Loucy (cell line): ENCODE data around the gene MBNL1.
"Not testable (repeated sequence)": the region's sequence is repeated elsewhere in the genome, so short reads cannot be mapped to it uniquely, and the experiment has no call there.

Experiments used
- H2AFZ ChIP-seq: fragments of 200-600 bp; sonication (generic); 2 replicates; pipeline ENCODE4 v1.6.0; 2016; ENCODE audit warnings: antibody characterized with exemption, mild to moderate bottlenecking, low read length, moderate library complexity
- H3F3A ChIP-seq: fragments of 200-600 bp; 2 replicates; pipeline ENCODE4 v1.6.0; 2016; ENCODE audit warnings: antibody characterized with exemption, low read depth, mild to moderate bottlenecking
- H3K27me3 ChIP-seq: fragments of 200-600 bp; sonication (generic); 2 replicates; pipeline ENCODE4 v1.6.1; 2014; ENCODE audit warnings: low read length, mild to moderate bottlenecking; ENCODE audit not compliant: insufficient read depth, poor library complexity, severe bottlenecking
- H3K36me3 ChIP-seq: fragments of 200-600 bp; sonication (generic); 2 replicates; pipeline ENCODE4 v1.6.1; 2016; ENCODE audit warnings: low read length; ENCODE audit not compliant: insufficient read depth
- H3K4me1 ChIP-seq: fragments of 200-600 bp; sonication (generic); 2 replicates; pipeline ENCODE4 v1.5.1; 2014; ENCODE audit warnings: low read length, mild to moderate bottlenecking; ENCODE audit not compliant: insufficient read depth, poor library complexity, severe bottlenecking
- H3K4me2 ChIP-seq: fragments of 200-600 bp; sonication (generic); 2 replicates; pipeline ENCODE4 v1.6.0; 2014; ENCODE audit warnings: antibody characterized with exemption, low read length, low read depth, mild to moderate bottlenecking; ENCODE audit not compliant: poor library complexity, severe bottlenecking
- H3K4me3 ChIP-seq: fragments of 200-600 bp; sonication (generic); 2 replicates; pipeline ENCODE4 v1.5.1; 2014; ENCODE audit warnings: low read length, mild to moderate bottlenecking, mixed read lengths; ENCODE audit not compliant: poor library complexity, severe bottlenecking
- H3K79me2 ChIP-seq: fragments of 200-600 bp; sonication (generic); 2 replicates; pipeline ENCODE4 v1.6.1; 2014; ENCODE audit warnings: low read length; ENCODE audit not compliant: insufficient read depth
- H3K9ac ChIP-seq: fragments of 200-600 bp; sonication (generic); 2 replicates; pipeline ENCODE4 v1.6.0; 2014; ENCODE audit warnings: mild to moderate bottlenecking, low read depth, low read length, moderate library complexity; ENCODE audit not compliant: poor library complexity, severe bottlenecking
- H3K9me2 ChIP-seq: fragments of 200-600 bp; sonication (generic); replicated peaks from 2 replicates; pipeline ENCODE4 v1.6.1; 2016; ENCODE audit warnings: low read depth, low read length, mixed read lengths
- H3K9me3 ChIP-seq: fragments of 200-600 bp; sonication (generic); 2 replicates; pipeline ENCODE4 v1.6.1; 2014; ENCODE audit warnings: mild to moderate bottlenecking, antibody characterized with exemption, low read length, low read depth; ENCODE audit not compliant: insufficient read depth
- H4K20me1 ChIP-seq: fragments of 200-600 bp; sonication (generic); 2 replicates; pipeline ENCODE4 v1.6.0; 2014; ENCODE audit warnings: antibody characterized with exemption, low read length, mild to moderate bottlenecking; ENCODE audit not compliant: insufficient read depth, poor library complexity, severe bottlenecking
- CTCF ChIP-seq: fragments of 200-600 bp; sonication (generic); conservative IDR thresholded peaks from 2 replicates; pipeline ENCODE4 v1.5.1; 2014; ENCODE audit warnings: mild to moderate bottlenecking, antibody characterized with exemption, low read length
- EZH2phosphoT487 ChIP-seq: fragments of 200-600 bp; IDR thresholded peaks from 2 replicates; pipeline ENCODE4 v1.6.1; 2018; ENCODE audit warnings: antibody characterized with exemption, mild to moderate bottlenecking, moderate library complexity, borderline replicate concordance

MBNL1 gene

GRCh38 chr3:152333928-152334327, 65.2 kb downstream of the MBNL1 start:
- H4K20me1 ChIP-seq, result peaks cover 88% of the 10 kb centered on the region
- no peaks in the 10 kb centered on the region for H3K9me3 ChIP-seq
- TF ChIP-seq EZH2phosphoT487 (no peak), CTCF (no peak)
- H3K4me1 ChIP-seq, result peaks cover 18% of the 10 kb centered on the region
- H2AFZ ChIP-seq, result no peak overlapping the region
- no peak overlapping the region for H3K4me2 ChIP-seq
- H3K9me2 ChIP-seq, result no peaks in the 10 kb centered on the region
- H3F3A ChIP-seq, result no peaks in the 10 kb centered on the region; the same call in 1 of the 2 replicates
- no peak overlapping the region for H3K4me3 ChIP-seq
- H3K79me2 ChIP-seq, result peaks cover 94% of the 10 kb centered on the region
- H3K27me3 ChIP-seq, result no peaks in the 10 kb centered on the region
- peaks cover 44% of the 10 kb centered on the region for H3K36me3 ChIP-seq
- no peak overlapping the region for H3K9ac ChIP-seq

- peaks cover 92% of the 10 kb centered on the region for H3K79me2 ChIP-seq
- peaks cover 46% of the 10 kb centered on the region for H3K36me3 ChIP-seq
- H2AFZ ChIP-seq, result no peak overlapping the region
- H4K20me1 ChIP-seq, result peaks cover 82% of the 10 kb centered on the region
- no peak overlapping the region for H3K4me2 ChIP-seq
- H3K9me2 ChIP-seq, result no peaks in the 10 kb centered on the region
- TF ChIP-seq EZH2phosphoT487, result no peak
- no peak for TF ChIP-seq CTCF
- H3F3A ChIP-seq, result no peaks in the 10 kb centered on the region; the same call in 1 of the 2 replicates
- H3K27me3 ChIP-seq, result no peaks in the 10 kb centered on the region
- H3K9ac ChIP-seq, result no peak overlapping the region
- no peaks in the 10 kb centered on the region for H3K9me3 ChIP-seq
- H3K4me1 ChIP-seq, result peaks cover 18% of the 10 kb centered on the region
- H3K4me3 ChIP-seq, result no peak overlapping the region
Observed at GRCh38 chr3:152334761-152335160, 66.0 kb downstream of the MBNL1 start.

- no peak overlapping the region for H3K4me2 ChIP-seq
- no peaks in the 10 kb centered on the region for H3K27me3 ChIP-seq
- peaks cover 46% of the 10 kb centered on the region for H3K36me3 ChIP-seq
- H3F3A ChIP-seq, result no peaks in the 10 kb centered on the region; the same call in 1 of the 2 replicates
- H3K9me3 ChIP-seq, result no peaks in the 10 kb centered on the region
- no peak overlapping the region for H3K9ac ChIP-seq
- H3K79me2 ChIP-seq, result peaks cover 92% of the 10 kb centered on the region
- no peak for TF ChIP-seq CTCF
- TF ChIP-seq EZH2phosphoT487, result no peak
- H3K4me1 ChIP-seq, result peaks cover 13% of the 10 kb centered on the region
- no peak overlapping the region for H2AFZ ChIP-seq
- no peaks in the 10 kb centered on the region for H3K9me2 ChIP-seq
- H4K20me1 ChIP-seq, result peaks cover 77% of the 10 kb centered on the region
- H3K4me3 ChIP-seq, result no peak overlapping the region
Observed at GRCh38 chr3:152335273-152335672, 66.5 kb downstream of the MBNL1 start.

- H3K27me3 ChIP-seq, H3K4me2 ChIP-seq, H3K4me3 ChIP-seq, H3K9ac ChIP-seq, H3K9me3 ChIP-seq, H3K4me1 ChIP-seq, H3K9me2 ChIP-seq, H3F3A ChIP-seq, H2AFZ ChIP-seq: not testable (repeated sequence)
- Histone ChIP-seq H3K36me3 (peaks cover 49% of the 10 kb centered on the region), H4K20me1 (peaks cover 68% of the 10 kb centered on the region), H3K79me2 (peaks cover 92% of the 10 kb centered on the region)
Observed at GRCh38 chr3:152337337-152337736, 68.6 kb downstream of the MBNL1 start.
